NOMO-1 treated with DMSO at 0.1 percent for 48 hours (cell line): ENCODE measurements around the gene DIAPH2.

ENCODE experiments used
- DNase-seq: peaks from one replicate; lab custom pipeline; 2025; ENCODE audit not compliant: unreplicated experiment; lab: John Stamatoyannopoulos, UW

Gene DIAPH2

DNA sequence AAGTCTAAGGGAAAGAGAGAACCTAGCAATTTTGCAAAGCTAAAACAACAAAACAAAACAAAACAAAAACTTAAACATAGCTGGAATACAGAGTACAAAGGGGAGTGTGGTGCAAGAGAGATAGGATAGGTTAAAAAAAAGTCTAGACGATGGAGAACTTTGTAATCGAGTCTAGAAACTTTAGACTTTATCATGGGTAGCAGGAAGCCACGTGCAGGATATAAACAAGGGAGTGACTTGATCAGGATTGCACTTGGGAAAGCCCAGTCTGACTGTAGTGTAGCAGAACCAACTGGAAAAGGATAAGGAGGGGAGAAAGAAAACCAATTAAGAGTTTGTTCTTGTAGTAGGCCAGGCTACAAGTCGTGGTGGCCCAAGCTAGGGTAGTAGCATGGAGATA is 949.2 kb downstream of the DIAPH2 start:
- no peak for DNase-seq

DNA sequence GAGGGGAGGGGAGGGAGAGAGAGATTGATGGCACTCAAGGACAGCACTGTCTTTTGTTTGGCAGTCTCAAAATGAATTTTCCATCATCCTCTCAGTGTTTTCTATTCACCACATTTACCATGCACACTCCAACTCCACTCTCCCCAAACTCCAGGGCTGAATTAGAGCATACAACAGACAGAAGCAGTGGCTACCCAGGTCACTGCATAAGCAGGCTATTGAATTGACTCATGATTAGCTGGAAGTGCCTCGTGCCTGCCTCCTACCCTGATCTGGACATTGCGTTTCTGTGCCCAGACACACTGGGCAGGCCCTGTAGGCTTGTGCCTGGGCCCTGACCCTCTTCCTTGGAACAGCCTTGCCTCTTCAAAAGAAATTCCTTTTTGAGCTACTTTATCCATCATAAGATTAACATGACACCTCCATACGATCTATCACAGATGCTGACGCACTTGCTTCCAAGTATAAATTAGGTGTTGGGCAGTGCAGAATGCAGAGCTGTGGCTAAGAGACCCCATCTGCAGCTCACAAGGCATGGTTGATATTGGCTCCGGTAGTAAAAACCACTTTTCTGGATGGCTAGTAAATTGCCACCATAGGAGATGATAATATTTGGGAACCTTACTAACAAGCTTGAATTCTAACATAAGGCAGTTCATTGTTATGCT is 952.0 kb downstream of the DIAPH2 start:
- no peak for DNase-seq

- no peak for DNase-seq
Measured at GRCh38 chrX:97637289-97637688, 952.6 kb downstream of the DIAPH2 start.

DNA sequence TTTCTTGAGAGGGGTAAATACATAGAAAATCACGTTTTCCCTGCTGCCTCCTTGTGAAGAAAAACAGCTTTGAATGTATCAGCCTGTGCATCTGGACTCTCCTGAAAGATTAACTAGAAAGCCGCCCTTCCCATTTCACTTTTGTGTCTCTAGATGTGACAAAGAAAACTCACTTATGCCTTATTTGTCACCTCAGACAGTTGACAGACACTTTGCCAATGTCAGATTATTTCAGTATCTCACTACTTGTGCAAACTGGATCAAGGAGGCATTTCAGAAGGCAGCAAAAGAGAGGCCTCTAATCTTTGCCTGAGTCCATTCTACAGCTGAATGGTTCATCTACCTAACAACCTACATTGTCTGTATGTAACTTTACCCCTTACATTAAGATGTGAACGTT is 954.0 kb downstream of the DIAPH2 start:
- no peak for DNase-seq

DNA sequence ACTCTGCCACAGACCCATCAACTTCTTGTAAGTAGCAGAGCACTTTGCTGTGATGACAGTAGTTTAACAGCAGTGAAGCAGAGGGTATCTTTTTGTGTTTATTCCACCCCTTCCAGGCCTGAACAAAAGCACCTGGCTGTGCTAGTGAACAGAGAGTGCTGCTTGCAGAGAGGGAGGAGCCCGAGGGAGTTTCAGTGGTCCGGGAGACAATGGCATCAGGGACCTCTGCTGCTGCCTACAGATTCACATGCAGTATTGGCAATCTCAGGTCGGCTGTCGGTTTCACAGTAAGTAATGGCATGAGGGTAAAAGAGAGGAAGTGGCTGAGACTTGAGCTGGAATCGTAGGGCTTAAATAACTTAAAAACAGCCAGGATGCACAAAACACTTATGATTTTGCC is 954.9 kb downstream of the DIAPH2 start:
- DNase-seq = no peak
